GM21423 (cell line): ENCODE measurements around the gene OSBPL2.

Experiments
- ATAC-seq: cut with Tn5 transposase; IDR thresholded peaks from one replicate; pipeline ENCODE4 v1.9.1; 2021; ENCODE audit warnings: mild to moderate bottlenecking, moderate library complexity; ENCODE audit not compliant: unreplicated experiment

OSBPL2 gene

DNA sequence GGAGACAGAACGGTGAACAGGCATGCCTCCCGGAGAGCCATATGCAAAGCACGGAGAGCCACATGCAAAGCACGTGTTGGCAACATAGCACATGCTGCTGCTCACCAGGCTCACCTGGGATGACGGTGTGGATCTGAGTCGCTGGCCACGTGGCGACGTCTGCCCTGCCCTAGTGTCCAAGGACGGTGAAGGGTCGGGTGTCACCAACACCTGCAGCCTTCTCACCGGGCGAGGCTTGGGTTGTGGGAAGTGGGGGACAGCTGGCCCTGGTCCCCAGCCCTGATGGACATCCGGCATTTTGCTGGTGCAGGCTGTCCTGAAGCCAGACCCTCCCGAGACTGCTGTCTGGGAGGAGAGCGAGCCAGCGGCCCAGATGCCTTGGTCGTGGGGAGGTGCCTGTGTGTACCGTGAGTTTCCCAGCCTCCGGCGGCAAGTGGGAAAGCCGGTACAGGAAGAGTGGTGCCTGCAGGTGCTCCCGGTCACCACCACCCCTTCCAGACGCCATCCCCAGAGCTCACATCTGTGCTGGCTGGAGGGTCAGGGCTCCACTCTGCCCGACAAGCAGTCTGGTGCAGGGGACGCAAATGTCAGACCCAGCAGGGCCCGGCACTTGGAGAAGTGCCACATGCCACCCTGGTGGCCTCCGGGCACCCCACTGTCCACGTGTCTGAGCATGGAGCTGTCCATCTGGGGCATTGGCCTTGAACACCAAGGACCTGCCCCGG is 58.6 kb downstream of the OSBPL2 start:
- no peak for ATAC-seq

DNA sequence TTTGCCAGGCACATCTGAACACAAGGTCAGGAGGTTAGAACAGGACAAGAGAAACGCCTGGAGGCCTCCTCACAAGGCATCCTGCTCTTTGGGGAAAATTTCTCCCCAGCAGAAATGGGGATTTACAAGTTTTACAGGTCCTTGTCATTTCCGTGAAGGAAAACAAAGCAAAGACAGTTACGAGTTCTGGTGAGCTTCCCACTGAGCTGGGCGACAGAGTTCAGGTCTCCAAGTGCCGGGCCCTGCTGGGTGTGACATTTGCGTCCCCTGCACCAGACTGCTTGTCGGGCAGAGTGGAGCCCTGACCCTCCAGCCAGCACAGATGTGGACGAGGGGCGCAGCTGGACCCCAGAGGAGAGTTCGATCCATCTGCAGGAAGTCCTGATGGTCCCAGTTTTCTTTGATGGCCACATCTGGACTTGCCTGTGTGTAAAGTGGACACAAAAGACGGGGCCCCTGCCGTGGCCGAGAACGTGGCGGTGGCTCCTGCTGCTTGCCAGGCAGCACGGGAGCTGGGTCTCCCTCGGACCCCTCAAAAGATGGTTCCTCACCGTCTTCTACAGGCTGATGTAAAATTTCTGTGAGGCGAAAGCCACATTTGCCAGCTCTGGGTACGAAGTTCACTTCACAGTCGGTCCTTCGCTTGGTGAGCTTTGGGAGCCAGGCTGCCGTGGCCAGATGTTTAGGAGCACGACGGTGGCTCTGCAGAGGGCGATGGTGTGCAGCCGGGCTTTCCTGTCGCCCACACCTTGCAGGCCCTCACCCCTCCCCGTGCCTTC is 59.3 kb downstream of the OSBPL2 start:
- ATAC-seq, result no peak

DNA sequence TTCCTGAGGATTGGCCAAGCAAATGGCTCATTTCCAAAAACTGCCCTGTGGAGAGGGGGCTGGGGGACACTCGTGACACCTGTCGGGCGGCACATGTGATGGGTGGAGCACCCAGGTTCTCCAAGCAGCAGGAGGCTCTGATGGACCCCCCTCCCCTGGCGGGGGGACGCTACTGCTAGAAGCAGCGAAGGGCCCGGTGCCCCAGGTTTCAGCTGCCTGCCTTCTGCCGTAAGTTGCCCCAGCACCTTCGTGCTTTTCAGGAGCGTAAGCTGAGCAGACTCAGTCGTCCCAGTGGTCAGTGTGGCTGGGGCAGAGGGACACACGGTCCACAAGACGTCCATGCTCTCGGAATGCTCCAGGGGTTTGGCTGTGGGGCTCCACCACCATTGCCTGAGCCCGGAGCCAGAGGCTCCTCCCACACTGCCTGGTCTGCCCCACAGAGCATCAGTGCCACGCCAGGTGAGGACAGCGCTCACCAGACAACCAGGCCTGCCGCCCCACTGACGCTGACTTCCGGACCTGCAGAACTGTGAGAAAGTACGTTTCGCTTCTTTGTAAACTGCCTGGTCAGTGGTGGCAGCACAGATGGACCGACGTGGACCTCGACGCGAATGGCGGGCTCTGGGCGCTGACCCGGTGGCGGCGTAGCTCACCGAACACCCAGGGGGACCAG is 60.4 kb downstream of the OSBPL2 start:
- no peak for ATAC-seq

DNA sequence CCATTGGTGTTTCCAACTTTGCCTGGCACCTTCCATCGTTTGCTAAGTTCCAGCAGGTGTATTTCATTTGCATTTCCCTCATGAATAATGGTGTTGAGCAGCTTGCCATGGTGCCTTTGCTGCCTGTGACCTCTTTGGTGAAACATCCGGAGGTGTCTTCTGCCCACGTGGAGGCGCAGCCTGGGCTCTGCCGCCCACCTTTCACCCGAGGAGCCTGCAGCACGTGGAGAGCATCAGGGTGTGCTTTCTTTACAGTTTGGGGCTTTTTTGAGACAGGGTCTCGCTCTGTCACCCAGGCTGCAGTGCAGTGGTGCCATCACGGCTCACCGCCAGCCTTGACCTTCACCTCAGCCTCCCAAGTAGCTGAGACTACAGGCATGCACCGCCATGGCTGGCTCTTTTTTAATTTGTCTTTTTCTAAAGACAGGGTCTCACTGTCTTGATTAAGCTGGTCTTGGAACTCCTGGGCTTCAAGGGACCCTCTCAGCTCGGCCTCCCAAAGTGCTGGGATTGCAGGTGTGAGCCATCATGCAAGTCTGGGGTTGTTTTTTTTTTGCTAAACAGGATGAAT is 61.4 kb downstream of the OSBPL2 start:
- ATAC-seq, result no peak

DNA sequence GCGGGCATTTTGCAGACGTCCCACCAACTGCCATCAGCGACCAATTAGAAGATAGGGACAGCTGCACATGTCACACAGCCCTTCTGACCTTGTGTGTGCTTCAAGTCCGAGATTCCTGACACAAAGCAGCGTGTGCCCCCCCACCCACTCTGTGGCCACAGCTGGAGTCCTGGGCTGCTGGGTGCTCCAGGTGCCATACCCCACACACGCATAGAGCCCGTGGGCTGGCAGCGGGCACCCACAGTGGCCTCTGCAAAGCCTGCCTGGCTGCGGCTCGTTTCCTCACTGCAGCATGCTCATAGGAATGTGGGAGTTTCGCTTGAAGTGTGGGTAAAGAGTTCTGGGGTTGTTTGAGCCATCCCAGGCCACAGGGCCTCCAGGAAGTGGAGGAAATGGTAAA is 62.0 kb downstream of the OSBPL2 start:
- no peak for ATAC-seq

DNA sequence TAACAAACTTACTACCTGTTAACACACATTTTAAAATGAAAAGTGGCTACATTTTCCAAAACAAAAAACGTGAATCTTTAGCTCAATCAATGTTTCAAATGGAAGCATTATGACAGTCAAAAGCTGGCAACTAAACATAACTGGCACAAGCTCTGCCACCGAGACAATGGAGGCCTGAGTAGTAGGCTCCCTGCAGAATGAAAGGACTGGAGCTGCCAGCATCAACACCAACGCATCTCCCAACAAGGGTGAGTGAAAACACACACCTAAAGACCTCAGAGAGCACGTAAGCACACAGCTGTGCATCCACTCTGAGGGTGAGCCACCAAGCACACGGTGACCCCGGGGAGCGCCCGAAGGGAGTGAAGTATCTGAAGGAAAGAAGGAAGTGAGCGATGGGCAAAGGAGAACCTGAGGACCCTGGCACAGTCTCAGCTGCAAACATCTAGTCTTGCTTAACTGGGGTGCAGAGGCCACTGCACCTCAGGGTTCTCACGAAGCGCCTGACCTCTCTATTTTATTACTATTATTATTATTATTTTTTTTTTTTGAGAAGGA is 62.9 kb downstream of the OSBPL2 start:
- no peak for ATAC-seq

DNA sequence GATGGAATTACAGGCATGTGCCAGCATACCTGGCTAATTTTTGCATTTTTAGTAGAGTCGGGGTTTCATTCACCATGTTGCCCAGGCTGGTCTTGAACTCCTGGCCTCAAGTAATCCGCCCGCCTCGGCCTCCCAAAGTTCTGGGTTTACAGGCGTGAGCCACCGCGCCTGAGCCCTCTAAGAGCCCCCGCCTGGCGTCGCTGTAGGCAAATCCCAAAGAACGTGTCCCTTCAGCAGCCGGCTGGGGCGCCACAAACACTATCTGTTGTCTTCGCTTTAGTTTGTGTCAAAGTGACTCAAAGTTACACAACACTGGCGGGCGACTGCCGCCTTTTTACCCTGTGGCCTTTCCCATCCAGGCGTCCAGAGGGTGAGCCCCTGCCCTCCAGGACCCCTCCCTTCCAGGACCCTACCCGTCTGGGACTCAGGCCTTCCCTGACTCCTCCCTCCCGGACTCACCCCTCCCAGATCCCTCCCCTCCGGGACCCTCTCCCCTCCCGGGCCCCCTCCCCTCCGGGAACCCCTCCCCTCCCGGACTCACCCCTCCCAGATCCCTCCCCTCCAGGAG is 63.5 kb downstream of the OSBPL2 start:
- ATAC-seq, result peak; percentile 33

DNA sequence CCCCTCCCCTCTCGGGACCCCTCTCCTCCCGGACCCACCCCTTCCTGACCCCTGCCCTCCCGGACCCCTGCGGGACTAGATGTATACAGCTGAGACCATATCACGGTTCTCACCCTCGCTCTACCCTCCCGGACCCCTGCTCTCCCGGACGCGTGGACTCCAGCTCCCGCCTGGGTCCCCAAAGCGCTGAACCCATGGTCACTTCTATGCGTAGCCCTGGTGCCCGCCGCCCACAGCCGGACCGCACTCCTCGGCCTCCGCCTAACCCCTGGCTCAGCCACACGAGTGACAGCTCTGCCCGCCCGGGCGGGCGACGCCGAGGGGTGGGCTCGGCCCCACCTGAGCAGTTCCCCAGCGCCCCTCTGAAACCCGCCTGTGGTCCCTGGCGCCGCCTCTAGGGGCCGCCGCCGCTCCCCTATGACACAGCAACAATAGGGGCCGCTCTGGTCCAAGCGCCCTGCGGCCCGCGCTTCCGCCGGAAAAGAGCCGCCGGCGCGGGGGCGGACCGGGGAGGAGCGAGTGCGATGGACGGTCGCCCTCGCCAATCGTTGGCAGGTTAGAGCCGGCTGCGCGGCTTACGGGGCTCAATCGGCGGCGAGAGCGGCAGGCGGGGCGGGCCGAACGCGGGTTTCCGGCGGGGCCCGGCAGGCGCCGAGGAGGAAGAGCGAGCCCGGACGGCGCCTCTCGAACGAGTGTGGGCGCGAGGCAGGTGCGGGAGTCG is 64.2 kb downstream of the OSBPL2 start, which contains the start of gene ADRM1:
Gene ADRM1, plus strand, starts transcription at position 657 of the 721 bp plus-strand sequence. CDS start 572 bp downstream, outside the sequence.
- peak; percentile 82 for ATAC-seq

DNA sequence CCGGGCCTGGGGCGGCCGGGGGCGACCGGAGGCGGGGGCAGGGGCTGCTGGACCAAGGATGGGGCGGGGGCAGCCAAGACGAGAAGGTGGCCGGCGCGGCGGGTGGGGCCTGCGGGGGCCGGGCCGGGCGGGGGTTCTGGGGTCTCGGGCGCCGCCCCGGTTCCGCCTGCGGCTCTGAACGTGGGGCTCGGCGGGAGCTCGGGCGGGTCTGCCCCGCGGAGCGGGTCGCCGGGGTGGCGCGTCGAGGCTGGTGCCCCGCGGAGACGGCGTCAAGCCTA is 64.7 kb downstream of the OSBPL2 start:
- no peak for ATAC-seq

DNA sequence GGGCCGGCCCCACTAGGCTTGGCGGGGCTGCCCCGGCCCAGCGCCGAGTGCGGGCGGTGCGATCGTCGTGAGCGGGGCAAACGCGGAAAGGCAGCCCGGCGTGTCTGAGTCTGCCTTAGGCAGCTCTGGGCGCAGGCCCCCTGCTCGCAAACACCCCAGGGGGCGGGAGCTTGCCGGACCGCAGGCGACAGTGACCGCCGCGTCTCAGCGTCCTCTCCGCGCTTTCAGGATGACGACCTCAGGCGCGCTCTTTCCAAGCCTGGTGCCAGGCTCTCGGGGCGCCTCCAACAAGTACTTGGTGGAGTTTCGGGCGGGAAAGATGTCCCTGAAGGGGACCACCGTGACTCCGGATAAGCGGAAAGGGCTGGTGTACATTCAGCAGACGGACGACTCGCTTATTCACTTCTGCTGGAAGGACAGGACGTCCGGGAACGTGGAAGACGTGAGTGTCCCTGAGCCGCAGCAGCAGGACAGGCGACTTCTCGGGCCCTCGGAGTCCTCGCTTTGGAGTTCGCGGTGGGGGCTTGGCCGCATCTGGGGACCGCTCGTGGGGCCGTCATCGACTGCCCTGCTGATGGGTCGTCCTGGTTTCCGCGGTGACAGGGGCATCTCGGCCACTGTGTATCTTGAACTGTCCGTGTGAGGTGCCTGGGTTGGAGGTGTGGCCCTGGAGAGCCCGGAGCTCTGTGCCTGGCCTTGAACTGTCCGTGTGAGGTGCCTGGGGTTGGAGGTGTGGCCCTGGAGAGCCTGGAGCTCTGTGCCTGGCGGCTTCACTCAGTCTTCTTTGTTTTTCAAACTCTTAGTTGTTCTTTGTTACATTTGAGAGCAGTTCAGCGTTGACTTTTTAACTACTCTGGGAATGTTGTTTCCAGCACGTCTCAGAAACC is 65.3 kb downstream of the OSBPL2 start:
- ATAC-seq, result peak; percentile 8

DNA sequence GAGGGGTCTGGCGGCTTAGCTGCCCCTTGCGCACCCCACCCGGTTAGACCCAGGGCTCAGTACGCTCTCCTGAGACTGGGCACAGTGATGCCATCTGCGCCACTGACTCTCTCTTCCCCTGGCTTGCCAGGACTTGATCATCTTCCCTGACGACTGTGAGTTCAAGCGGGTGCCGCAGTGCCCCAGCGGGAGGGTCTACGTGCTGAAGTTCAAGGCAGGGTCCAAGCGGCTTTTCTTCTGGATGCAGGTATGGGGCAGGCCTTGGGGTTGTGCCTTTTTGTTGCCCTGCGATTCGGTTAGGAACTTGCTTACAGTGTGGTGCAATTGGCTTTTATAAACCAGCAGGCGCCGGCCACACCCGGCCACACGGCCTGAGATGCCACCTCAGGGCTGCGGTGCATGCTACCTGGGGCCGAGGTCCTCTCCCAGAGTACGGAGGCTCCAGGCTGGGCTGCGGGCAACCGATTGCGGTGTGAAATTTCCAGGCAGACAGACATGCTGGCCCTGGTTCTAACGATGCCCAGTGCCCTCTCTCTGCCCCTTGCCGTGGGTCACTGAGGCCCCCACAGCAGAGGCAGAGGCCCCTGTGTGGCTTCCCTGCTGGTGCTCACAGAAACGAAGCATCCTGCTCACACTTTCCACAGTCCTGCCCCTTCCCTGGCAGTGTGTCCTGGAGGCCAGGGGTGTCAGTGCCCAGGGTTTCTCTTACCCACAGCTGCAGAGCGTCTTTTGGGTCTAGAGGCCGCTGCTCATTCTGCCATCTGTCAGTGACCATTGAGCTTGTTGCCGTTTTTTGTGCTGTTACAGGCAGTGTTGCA is 66.2 kb downstream of the OSBPL2 start:
- no peak for ATAC-seq

DNA sequence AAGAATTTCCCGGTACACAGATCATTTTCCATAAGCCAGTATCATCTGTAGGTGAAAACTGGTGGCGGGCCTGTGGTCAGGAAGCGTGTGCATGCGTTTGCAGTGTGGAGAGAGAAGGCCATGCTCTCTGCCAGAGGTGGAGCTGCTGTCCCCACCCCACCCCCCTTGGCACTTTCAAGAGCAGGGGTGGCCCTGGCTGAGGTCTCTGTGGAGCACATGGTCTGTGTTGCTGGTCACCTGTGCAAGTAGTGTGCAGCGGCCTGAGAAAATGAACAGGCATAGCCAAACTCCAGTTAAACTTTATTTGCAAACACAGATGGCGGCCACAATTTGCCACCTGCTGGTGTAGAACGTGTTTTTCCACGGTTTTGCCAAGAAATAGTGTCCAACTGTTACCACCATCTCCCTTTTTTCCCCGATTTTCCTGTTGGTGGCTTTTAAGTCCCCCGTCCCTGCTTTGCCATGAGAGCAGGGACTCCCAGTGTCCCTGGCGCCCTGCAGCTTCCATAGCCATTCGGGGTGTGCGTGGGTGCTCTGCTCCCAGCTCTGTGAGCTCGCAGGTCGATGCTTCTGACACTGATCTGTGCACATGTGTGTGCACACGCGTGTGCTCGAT is 66.9 kb downstream of the OSBPL2 start:
- no peak for ATAC-seq

DNA sequence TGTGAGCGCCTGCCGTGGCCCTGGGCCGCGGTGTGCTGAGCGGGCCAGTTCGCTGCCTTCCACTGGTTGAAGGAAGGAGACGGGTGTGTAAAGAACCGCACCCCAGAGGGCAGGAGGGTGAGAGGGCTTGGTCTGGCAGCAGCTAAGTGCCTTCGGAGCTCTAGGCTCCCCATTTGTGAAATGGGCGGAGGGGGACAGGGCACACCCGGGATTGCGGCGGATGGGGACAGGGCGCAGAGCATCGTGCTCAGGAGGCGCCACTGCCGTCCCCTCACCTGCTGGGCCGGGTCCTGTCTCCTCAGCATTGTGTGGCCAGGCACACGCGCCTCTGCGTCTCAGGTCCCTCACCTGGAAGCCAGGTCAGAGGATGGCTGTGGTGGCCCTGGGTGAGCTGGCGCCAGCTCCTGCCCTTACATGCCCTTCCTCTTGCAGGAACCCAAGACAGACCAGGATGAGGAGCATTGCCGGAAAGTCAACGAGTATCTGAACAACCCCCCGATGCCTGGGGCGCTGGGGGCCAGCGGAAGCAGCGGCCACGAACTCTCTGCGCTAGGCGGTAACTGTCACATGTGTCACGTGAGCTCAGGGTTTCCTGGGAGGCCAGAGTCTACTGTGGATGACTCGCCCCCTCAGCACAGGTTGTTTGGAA is 67.6 kb downstream of the OSBPL2 start:
- no peak for ATAC-seq

DNA sequence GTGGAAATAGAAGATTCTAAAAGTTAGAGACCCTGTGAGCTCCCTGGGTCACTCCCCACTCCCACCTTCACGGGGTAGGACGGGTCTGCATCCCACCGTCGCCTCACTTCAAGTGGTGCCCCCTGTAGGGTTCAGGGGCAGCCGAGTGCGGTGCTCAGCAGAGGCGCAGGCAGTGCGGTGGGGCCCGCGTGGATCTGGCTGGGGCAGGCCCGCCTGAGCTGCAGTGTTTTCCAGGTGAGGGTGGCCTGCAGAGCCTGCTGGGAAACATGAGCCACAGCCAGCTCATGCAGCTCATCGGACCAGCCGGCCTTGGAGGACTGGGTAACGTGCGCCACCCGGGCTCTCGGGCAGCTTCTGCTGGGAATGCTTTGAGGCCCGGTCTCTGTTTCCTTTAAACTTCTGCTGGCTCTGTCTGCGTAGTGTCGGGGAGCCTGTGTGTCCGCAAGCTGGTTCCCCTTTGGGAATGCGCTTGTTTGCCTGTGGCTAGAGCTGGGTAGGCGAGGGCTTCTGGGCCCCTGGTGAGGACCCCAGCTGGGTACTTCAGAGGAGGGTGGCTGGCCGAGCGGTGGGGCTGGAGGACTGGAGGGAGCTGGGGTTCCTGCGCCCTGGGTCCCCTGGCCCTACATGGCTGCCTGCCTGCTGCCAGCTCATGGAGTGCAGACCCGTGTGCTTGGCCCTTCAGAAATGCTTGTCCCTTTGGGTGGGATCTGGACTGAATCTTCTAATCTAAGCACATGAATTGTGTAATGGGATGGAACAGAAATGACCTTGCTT is 68.3 kb downstream of the OSBPL2 start:
- no peak for ATAC-seq

DNA sequence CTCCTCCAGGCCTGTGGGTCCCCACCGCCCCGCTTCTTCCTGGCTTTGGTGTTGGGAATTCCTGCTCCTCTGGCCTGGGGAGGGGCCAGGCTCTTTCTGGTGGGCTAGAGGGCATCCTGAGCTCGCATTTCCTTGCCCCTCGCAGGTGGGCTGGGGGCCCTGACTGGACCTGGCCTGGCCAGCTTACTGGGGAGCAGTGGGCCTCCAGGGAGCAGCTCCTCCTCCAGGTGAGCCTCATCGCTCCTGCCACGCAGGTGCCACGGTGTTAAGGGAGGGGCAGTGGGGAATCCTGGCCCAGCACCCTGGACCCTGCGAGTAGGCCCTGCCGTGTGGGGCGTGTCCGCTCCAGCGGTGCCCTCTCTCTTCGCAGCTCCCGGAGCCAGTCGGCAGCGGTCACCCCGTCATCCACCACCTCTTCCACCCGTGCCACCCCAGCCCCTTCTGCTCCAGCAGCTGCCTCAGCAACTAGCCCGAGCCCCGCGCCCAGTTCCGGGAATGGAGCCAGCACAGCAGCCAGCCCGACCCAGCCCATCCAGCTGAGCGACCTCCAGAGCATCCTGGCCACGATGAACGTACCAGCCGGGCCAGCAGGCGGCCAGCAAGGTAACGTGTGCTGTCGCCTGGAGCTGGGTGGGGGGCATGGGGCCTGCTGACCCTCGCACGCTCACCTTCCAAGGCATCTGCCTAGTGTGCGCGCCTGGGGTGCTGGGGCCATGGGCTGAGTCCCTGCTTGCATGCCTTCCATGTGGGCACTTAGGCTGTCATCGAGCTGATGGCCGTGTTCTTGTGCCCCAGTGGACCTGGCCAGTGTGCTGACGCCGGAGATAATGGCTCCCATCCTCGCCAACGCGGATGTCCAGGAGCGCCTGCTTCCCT is 69.1 kb downstream of the OSBPL2 start:
- no peak for ATAC-seq
